GM10266 (cell line): ENCODE results near the gene TMEM141.
A peak's percentile ranks its signal among the peaks of the same experiment; 100 is the strongest.
"Not testable (repeated sequence)": the region's sequence is repeated elsewhere in the genome, so short reads cannot be mapped to it uniquely, and the experiment has no call there.

Experiments used
- DNase-seq: peaks from one replicate; pipeline ENCODE4 v3.0.0; 2012; ENCODE audit errors: extremely low spot score
- TF ChIP-seq, protein P1 (sequence below): IDR thresholded peaks from 2 replicates; pipeline ENCODE4 v1.5.1; 2012; ENCODE audit warnings: mild to moderate bottlenecking, low read depth; ENCODE audit not compliant: control insufficient read depth, insufficient read depth; ENCODE audit errors: missing control alignments

TMEM141 gene

DNA sequence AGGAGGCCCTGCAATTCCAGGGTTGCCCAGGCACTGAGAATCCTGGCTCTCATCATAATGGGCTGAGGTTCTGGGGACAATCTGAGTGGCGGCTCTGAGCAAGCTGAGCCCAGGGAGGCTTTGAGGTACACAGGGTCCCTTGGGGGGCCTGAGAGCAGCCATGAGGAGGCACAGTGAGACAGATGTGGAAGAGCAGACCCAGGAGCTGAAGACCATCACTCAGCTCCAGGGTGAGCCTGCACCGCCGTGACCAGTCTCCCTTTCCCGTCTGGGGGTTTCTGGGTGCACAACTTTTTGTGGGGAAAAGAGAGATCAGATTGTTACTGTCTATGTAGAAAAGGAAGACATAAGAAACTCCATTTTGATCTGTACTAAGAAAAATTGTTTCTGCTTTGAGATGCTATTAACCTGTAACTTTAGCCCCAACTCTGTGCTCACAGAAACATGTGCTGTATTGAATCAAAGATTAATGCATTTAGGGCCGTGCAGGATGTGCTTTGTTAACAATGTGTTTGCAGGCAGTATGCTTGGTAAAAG lies 5.2 kb downstream of the TMEM141 start, which contains the start of gene CCDC183:
Gene CCDC183 (plus strand): TSS at position 101 of the 537 bp plus-strand sequence. CDS start 60 bp downstream, at position 161.
- TF ChIP-seq, protein P1, sequence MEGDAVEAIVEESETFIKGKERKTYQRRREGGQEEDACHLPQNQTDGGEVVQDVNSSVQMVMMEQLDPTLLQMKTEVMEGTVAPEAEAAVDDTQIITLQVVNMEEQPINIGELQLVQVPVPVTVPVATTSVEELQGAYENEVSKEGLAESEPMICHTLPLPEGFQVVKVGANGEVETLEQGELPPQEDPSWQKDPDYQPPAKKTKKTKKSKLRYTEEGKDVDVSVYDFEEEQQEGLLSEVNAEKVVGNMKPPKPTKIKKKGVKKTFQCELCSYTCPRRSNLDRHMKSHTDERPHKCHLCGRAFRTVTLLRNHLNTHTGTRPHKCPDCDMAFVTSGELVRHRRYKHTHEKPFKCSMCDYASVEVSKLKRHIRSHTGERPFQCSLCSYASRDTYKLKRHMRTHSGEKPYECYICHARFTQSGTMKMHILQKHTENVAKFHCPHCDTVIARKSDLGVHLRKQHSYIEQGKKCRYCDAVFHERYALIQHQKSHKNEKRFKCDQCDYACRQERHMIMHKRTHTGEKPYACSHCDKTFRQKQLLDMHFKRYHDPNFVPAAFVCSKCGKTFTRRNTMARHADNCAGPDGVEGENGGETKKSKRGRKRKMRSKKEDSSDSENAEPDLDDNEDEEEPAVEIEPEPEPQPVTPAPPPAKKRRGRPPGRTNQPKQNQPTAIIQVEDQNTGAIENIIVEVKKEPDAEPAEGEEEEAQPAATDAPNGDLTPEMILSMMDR = no peak
- no peak for DNase-seq

DNA sequence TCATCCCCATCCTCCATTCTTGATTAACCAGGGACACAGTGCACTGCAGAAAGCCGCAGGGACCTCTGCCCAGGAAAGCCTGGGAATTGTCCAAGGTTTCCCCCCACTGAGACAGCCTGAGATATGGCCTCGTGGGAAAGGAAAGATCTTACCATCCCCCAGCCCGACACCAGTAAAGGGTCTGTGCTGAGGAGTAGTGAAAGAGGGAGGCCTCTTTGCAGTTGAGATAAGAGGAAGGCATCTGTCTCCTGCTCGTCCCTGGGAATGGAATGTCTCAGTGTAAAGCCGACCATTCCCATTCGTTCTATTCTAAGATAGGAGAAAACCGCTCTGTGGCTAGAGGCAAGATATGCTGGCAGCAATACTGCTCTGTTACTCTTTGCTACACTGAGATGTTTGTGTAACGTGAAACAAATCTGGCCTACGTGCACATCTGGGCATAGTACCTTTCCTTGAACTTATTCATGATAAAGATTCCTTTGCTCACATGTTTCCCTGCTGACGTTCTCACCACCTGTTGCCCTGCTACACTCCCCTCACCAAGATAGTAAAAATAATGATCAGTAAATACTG lies 5.7 kb downstream of the TMEM141 start:
- not testable (repeated sequence) for DNase-seq

DNA sequence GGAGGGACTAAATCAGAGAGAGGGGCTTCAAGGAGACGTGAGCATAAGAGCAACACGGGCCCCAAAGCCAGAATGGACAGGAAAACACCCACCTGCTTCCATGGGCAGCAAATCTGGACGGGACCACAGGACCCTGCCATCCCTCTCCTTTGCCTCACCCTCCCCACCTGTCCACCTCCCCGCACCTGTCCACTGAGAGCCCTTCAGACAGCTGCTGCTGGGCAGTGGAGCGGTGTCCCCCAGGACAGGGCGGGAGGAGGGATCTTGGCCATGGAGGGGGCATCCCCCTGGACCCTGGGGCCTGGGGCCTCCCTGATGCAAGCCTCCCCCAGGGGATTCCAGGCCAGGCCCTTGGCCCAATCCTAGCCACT lies 7.5 kb downstream of the TMEM141 start:
- no peak for DNase-seq
- TF ChIP-seq, protein P1 = no peak

DNA sequence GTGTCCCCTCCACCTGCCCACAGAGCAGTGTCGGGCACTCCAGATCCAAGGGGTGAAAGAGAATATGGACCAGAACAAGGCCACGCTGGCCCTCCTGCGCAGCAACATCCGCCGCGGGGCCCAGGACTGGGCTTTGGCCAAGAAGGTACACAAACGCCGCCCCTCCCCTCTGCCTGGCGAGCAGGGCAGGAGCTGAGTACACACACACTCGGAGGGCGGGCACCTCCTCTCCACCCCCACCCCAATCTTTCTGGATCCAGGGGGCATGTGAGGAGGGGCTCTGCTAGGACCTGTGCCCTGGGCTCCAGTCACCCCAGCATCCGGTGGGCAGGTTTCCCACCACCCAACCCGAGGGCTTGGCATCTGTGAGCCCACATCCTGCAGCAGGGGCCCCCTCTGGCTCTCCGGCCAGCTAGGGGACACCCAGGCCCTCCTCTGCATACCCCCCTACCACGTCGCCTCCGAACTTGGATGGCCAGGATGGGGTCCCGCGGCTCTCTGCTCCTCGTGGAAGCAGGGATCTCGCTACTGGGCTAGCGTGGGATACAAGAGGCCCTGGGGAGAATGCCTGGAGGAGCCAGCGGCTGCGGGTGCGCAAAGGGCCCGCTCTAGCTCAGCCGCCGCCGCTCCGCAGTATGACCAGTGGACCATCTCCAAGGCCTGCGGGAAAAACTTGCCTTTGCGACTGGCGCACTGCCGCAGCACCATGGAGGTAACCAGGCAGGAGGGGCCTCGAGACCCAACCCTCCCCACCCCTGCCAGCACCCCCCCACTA lies 8.1 kb downstream of the TMEM141 start:
- DNase-seq = peak; percentile 5
- TF ChIP-seq, protein P1 = no peak

DNA sequence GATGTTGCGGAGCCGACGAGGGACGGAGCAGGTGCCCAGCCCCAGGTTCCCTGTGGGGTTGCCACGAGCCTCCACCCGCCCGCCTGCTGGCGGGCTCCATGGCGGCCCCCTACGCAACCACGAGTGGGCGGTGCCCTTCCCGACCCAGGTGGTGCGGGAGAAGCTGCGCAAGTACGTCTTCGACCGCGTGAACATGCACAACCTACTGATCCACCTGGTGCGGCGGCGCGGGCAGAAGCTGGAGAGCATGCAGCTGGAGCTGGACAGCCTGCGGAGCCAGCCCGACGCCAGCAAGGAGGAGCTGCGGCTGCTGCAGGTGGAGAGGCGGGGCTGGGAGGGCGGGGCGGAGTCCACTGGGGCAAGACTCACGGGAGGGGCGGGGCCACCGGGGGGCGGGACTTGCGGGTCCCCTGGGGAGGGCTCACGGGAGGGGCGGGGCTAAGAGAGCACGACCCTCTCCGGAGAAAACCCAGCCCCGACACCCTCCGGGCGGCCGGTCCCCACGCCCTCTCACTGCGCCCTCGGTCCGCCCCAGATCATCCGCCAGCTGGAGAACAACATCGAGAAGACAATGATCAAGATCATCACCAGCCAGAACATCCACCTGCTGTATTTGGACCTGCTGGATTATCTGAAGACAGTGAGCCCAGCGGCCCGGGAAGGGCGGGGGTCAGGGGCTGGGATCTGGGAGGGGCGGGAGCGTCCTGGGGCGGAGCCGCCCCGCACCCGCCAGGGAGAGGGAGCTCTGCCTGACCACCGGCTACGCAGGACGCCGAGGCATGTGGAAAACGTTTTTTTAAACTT lies 8.9 kb downstream of the TMEM141 start:
- TF ChIP-seq, protein P1 = no peak
- DNase-seq = peak; percentile 91

DNA sequence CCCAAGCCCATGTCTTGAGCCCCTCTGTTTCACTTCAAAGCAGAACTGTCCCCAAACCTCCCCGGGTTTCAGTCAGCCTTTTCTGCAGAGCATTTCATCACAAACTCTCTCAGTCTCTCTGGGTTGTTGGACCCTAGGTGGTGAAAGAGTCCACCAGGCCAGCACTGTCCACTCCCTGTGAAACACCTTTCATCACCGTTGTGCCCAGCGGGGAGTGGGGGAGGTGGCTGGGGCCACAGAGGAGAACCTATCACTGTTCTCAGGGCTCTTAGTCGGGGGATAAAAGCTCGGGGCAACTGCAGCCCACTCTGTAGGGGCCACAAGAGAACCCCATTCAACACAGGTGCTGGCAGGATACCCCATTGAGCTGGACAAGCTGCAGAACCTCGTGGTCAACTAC lies 11.2 kb downstream of the TMEM141 start:
- peak; percentile 5 for DNase-seq
- TF ChIP-seq, protein P1 = no peak

DNA sequence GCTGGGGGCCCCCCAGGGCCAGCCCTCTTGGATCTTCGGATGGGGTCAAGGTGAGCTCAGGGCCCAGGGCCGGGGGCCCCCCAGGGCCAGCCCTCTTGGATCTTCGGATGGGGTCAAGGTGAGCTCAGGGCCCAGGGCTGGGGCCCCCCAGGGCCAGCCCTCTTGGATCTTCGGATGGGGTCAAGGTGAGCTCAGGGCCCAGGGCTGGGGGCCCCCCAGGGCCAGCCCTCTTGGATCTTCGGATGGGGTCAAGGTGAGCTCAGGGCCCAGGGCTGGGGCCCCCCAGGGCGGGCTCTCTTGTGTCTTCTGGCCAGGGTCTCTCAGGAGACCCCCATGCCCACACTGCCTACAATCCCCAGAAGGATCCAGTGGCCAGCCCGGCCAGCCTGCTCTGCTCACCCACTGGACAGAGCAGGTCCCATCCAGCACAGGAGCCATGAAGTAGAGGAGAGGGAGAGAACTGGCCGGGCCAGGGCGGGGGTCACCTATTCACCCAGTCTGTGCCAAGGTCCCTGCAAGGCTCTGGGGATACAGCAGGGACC lies 11.9 kb downstream of the TMEM141 start:
- not testable (repeated sequence) for DNase-seq
